A673 (cell line): ENCODE measurements around the gene GPR31. TPM values are rescaled to one million over a fixed set of nuclear protein-coding genes. Genes with fewer than 3 reads are reported as not detected.

Source experiments
- BruUV-seq: library from RNA; stranded (reverse); fragments of 400-500 nt; replicated peaks from 2 replicates; lab custom pipeline; 2021; lab: Mats Ljungman, UMichigan
- CTCF ChIA-PET: fragments of 300-600 bp; sonication (Branson Sonifier 250); formaldehyde crosslinking; loops from one replicate; lab custom pipeline; 2022; ENCODE audit warnings: antibody characterized with exemption; lab: Charles Lee
- POLR2A ChIA-PET: fragments of 300-600 bp; sonication (Branson Sonifier 250); formaldehyde crosslinking; loops from one replicate; lab custom pipeline; 2022; ENCODE audit warnings: antibody characterized with exemption; ENCODE audit not compliant: low non-redundant PET; lab: Charles Lee
- DNase-seq: peaks from one replicate; pipeline ENCODE4 v3.0.0-alpha.2; 2015; ENCODE audit warnings: low spot score
- H3K27ac ChIP-seq: fragments of 200-600 bp; sonication (generic); 2 replicates; pipeline ENCODE4 v1.5.1; 2016; ENCODE audit warnings: mixed run types, low read depth, mild to moderate bottlenecking, mixed read lengths, antibody characterized with exemption, low read length; ENCODE audit not compliant: poor library complexity, severe bottlenecking
- H3K27me3 ChIP-seq: fragments of 200-600 bp; sonication (generic); replicated peaks from 2 replicates; pipeline ENCODE4 v1.6.1; 2017; ENCODE audit warnings: mixed run types, low read depth, mild to moderate bottlenecking, mixed read lengths, antibody characterized with exemption, low read length; ENCODE audit not compliant: insufficient read depth, poor library complexity
- H3K36me3 ChIP-seq: fragments of 200-600 bp; sonication (generic); 2 replicates; pipeline ENCODE4 v1.6.1; 2016; ENCODE audit warnings: mixed run types, mild to moderate bottlenecking, mixed read lengths, antibody characterized with exemption, low read length; ENCODE audit not compliant: insufficient read depth, poor library complexity, severe bottlenecking
- H3K4me1 ChIP-seq: fragments of 200-600 bp; sonication (generic); 2 replicates; pipeline ENCODE4 v1.6.1; 2017; ENCODE audit warnings: mixed run types, mild to moderate bottlenecking, mixed read lengths, antibody characterized with exemption, low read length; ENCODE audit not compliant: insufficient read depth, poor library complexity, severe bottlenecking
- H3K4me3 ChIP-seq: fragments of 200-600 bp; sonication (generic); 2 replicates; pipeline ENCODE4 v1.5.1; 2016; ENCODE audit warnings: low read depth, mixed run types, mild to moderate bottlenecking, mixed read lengths, low read length; ENCODE audit not compliant: poor library complexity, severe bottlenecking
- H3K9me3 ChIP-seq: fragments of 200-600 bp; sonication (generic); 2 replicates; pipeline ENCODE4 v1.6.1; 2016; ENCODE audit warnings: mixed run types, low read depth, mild to moderate bottlenecking, mixed read lengths, antibody characterized with exemption, low read length; ENCODE audit not compliant: poor library complexity, severe bottlenecking
- EZH2 ChIP-seq: fragments of 200-600 bp; sonication (generic); IDR thresholded peaks from 2 replicates; pipeline ENCODE4 v1.6.1; 2017; ENCODE audit warnings: borderline replicate concordance, low read depth, mild to moderate bottlenecking, mixed read lengths, antibody characterized with exemption, low read length; ENCODE audit not compliant: poor library complexity, severe bottlenecking
- intact Hi-C: fragments of 100-400 bp; cut with micrococcal nuclease; formaldehyde crosslinking; loops from one replicate; pipeline ENCODE4 v1.10.0; 2022; ENCODE audit not compliant: unreplicated experiment
- total RNA-seq: library from RNA; stranded (reverse); gene quantifications from 2 replicates; pipeline ENCODE4 v1.2.3, GENCODE V29; 2021
- TF ChIP-seq, protein P1 (sequence below): fragments of 300-800, 200-600 bp; sonication (generic); conservative IDR thresholded peaks from 2 replicates; pipeline ENCODE4 v1.5.1; 2017; ENCODE audit warnings: low read depth, mild to moderate bottlenecking, antibody characterized with exemption, low read length, moderate library complexity, mixed read lengths

Gene GPR31
- total RNA-seq, 1 experiment from 2014 or later: not detected

DNA sequence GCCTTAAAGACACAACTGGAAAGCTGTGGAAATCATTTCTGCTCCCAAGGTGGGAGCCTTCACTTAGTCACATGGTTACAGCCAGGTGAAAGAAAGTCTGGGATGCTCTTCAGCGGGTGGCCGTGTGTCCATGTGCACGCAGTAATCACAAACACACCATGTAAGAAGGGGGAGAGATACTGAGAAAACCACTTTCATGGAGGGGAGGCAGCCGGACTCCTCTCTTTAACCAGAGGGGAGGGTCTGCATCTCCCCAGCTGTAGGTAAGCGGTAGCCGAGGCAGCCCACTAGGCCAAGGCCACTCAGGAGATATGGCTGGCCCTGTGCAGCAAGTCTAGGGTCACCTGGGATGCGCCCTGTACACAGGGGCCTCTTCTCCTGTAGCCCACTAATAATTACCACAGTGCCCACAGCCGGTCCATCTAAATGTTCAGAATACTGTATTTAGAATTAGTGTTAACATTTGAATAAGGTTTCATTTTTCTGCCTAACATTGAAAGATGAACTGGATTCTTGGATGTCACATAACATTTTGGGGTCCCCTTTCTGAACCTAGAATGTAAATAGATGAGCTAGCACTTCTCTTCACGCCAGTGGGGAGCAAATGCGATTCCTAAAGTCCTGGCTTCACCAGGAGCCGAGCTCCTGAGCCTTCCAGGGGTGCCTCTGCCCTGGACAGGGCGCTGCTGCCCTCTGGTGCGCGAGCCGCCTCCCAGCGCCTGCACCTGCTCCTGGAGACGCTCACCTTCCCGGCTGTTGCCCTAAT is 15.9 kb downstream of the GPR31 start:
- Histone ChIP-seq H3K36me3 (no peaks in the 10 kb centered on the region), H3K27ac (no peak overlapping the region), H3K4me3 (no peak overlapping the region), H3K4me1 (no peaks in the 10 kb centered on the region), H3K27me3 (no peaks in the 10 kb centered on the region), H3K9me3 (no peaks in the 10 kb centered on the region)
- ChIA-PET POLR2A (no interaction called here), CTCF (interaction anchor here (1.0 kb wide), 1 partner anchor 366 kb away, joined by 7 read pairs; no protein-coding TSS in a partner anchor)
- intact Hi-C loops: loop anchor here (2.0 kb wide), 1 partner anchor 355 kb away; no protein-coding TSS in a partner anchor
- peak; percentile 19 for DNase-seq
- TF ChIP-seq, protein P1, sequence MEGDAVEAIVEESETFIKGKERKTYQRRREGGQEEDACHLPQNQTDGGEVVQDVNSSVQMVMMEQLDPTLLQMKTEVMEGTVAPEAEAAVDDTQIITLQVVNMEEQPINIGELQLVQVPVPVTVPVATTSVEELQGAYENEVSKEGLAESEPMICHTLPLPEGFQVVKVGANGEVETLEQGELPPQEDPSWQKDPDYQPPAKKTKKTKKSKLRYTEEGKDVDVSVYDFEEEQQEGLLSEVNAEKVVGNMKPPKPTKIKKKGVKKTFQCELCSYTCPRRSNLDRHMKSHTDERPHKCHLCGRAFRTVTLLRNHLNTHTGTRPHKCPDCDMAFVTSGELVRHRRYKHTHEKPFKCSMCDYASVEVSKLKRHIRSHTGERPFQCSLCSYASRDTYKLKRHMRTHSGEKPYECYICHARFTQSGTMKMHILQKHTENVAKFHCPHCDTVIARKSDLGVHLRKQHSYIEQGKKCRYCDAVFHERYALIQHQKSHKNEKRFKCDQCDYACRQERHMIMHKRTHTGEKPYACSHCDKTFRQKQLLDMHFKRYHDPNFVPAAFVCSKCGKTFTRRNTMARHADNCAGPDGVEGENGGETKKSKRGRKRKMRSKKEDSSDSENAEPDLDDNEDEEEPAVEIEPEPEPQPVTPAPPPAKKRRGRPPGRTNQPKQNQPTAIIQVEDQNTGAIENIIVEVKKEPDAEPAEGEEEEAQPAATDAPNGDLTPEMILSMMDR: peak; percentile 61
- TF ChIP-seq EZH2: no peak
- BruUV-seq: no TSS peak

DNA sequence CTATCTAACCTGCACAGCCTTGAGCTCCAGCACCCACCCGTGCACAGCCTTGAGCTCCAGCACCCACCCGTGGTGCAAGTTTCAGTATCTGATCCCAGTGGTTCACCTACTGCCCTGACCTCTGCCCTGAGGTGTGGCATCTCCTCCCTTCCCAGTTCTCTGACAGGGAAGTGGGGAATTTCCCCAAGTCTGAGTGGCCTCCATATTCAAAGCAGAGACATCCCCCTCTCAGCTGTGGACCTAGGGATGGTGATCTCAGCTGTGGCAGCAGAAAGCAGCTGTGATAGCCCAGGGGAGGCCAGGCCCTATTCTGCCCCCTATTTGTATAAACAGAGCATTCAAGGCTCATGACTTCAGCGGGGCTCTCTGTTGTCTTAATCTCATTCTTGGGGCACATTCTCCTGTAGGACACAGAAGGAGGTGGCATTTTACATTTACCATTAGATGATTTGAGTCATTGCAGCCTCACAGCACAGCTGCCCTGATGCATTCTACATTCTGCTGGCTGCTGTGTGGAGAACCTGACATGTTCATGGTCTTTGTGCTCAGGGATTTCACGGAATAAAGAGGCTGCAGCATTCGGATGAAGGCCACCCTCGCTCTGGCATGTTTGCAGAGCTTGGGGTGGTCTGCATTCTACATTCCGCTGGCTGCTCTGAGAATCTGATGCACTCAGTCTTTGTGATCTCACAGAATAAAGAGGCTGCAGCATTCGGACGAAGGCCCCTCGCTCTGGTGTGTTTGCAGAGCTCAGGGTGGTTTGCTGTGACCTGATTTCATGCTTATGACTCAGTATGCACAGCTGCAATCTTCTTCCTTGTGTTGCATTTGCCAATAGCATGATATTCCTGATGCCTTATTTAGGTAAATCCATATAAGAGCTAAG is 16.9 kb downstream of the GPR31 start:
- ChIA-PET CTCF (no interaction called here), POLR2A (no interaction called here)
- intact Hi-C loops: no loop called here
- no peak for TF ChIP-seq EZH2
- TF ChIP-seq, protein P1: no peak
- Histone ChIP-seq H3K4me1 (no peaks in the 10 kb centered on the region), H3K27ac (no peak overlapping the region), H3K36me3 (no peaks in the 10 kb centered on the region), H3K27me3 (no peaks in the 10 kb centered on the region), H3K9me3 (no peaks in the 10 kb centered on the region), H3K4me3 (no peak overlapping the region)
- no peak for DNase-seq
- BruUV-seq: no TSS peak

DNA sequence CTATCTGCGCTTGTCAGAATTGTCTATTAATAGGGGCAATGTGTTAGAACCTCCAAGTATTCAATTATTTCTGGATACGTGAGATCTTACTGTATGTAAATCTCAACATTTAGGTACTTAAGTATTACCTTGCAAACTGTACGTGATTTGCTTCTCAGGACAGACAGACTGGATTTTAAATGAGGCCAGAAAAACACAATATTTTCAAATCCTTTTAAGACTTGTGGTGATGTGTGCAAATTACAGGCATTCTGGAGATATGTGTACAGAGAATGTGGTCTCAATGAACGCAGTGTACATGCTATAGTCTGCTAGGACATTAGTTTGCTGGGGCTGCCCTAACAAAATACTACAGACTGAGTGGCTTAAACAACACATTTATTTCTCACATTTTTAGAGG is 18.0 kb downstream of the GPR31 start:
- Histone ChIP-seq H3K27me3 (no peaks in the 10 kb centered on the region), H3K36me3 (no peaks in the 10 kb centered on the region), H3K4me1 (no peaks in the 10 kb centered on the region), H3K27ac (no peak overlapping the region), H3K9me3 (no peaks in the 10 kb centered on the region), H3K4me3 (no peak overlapping the region)
- POLR2A ChIA-PET: no interaction called here
- CTCF ChIA-PET: no interaction called here
- intact Hi-C loops: no loop called here
- no peak for DNase-seq
- no peak for TF ChIP-seq EZH2
- TF ChIP-seq, protein P1: no peak
- no TSS peak for BruUV-seq
